Panc1 (cell line): ENCODE measurements around the gene DENND6B. TPM values are rescaled to one million over a fixed set of nuclear protein-coding genes. Genes with fewer than 3 reads are reported as not detected.

ENCODE experiments used
- ATAC-seq: fragments of 200-7000 bp; cut with Tn5 transposase; 2 replicates; pipeline ENCODE4 v1.9.1; 2020; ENCODE audit warnings: mild to moderate bottlenecking, moderate library complexity
- Bru-seq: library from RNA; stranded (reverse); fragments of 400-500 nt; gene quantifications from one replicate; lab custom pipeline; 2021; lab: Mats Ljungman, UMichigan
- BruChase-seq, 2 experiments: library from RNA; stranded (reverse); fragments of 400-500 nt; gene quantifications; one replicate each; lab custom pipeline; 2021; lab: Mats Ljungman, UMichigan
- BruUV-seq: library from RNA; stranded (reverse); fragments of 400-500 nt; replicated peaks from 2 replicates; lab custom pipeline; 2021; lab: Mats Ljungman, UMichigan
- CTCF ChIA-PET: fragments of 300-600 bp; sonication (Branson Sonifier 250); formaldehyde crosslinking; loops from one replicate; lab custom pipeline; 2022; ENCODE audit warnings: antibody characterized with exemption; lab: Charles Lee
- POLR2A ChIA-PET: fragments of 300-600 bp; sonication (Branson Sonifier 250); formaldehyde crosslinking; loops from one replicate; lab custom pipeline; 2022; ENCODE audit warnings: antibody characterized with exemption; lab: Charles Lee
- DNase-seq: peaks from one replicate; pipeline ENCODE4 v3.0.0-alpha.2; 2010; ENCODE audit warnings: low read depth, low spot score
- H3K27ac ChIP-seq: 2 replicates; pipeline ENCODE4 v1.5.1; 2011; ENCODE audit warnings: mild to moderate bottlenecking, low read length, inconsistent platforms
- H3K27me3 ChIP-seq: fragments of 200-500 bp; sonication (Bioruptor generic); 2 replicates; pipeline ENCODE4 v1.6.0; 2014; ENCODE audit warnings: low read length, inconsistent platforms; ENCODE audit not compliant: control insufficient read depth, insufficient read depth
- H3K36me3 ChIP-seq: fragments of 200-500 bp; sonication (Bioruptor generic); 2 replicates; pipeline ENCODE4 v1.5.1; 2014; ENCODE audit warnings: inconsistent platforms, mild to moderate bottlenecking, low read length, moderate library complexity; ENCODE audit not compliant: control insufficient read depth, insufficient read depth
- H3K4me1 ChIP-seq: 2 replicates; pipeline ENCODE4 v1.5.1; 2011; ENCODE audit warnings: inconsistent platforms, mild to moderate bottlenecking, low read length, moderate library complexity; ENCODE audit not compliant: control insufficient read depth, insufficient read depth
- H3K4me3 ChIP-seq, 2 experiments: 2 replicates each; pipeline ENCODE4 v1.5.1; 2011 to 2012; ENCODE audit warnings: low read depth in 2 of 2, low read length in 2 of 2, mild to moderate bottlenecking in 2 of 2, inconsistent platforms in 1 of 2, moderate library complexity in 1 of 2
- H3K9me3 ChIP-seq: fragments of 200-500 bp; sonication (Bioruptor generic); 2 replicates; pipeline ENCODE4 v1.5.1; 2014; ENCODE audit warnings: low read depth, mild to moderate bottlenecking, inconsistent platforms, low read length, moderate library complexity; ENCODE audit not compliant: control insufficient read depth, insufficient read depth
- CTCF ChIP-seq: fragments of 450-650 bp; IDR thresholded peaks from 2 replicates; pipeline ENCODE4 v1.5.1; 2017; ENCODE audit warnings: mild to moderate bottlenecking
- POLR2AphosphoS5 ChIP-seq: IDR thresholded peaks from 2 replicates; pipeline ENCODE4 v1.6.1; 2012; ENCODE audit warnings: mild to moderate bottlenecking, low read depth, low read length, moderate library complexity
- SIN3A ChIP-seq: IDR thresholded peaks from 2 replicates; pipeline ENCODE4 v1.6.1; 2012; ENCODE audit warnings: low read depth, mild to moderate bottlenecking, low read length, moderate library complexity, borderline replicate concordance; ENCODE audit not compliant: insufficient read depth
- TCF7L2 ChIP-seq: IDR thresholded peaks from 2 replicates; pipeline ENCODE4 v1.6.1; 2011; ENCODE audit warnings: mild to moderate bottlenecking, low read depth, low read length, inconsistent platforms
- in situ Hi-C: cut with HindIII; loops from 2 replicates; pipeline ENCODE4 v1.10.0; 2016; ENCODE audit warnings: low sequenced_read_pairs, low pct_unique_long_range_greater_than_20kb
- intact Hi-C: fragments of 100-400 bp; cut with micrococcal nuclease; formaldehyde crosslinking; loops from one replicate; pipeline ENCODE4 v1.10.0; 2022; ENCODE audit not compliant: unreplicated experiment
- long read RNA-seq: library from polyadenylated mRNA; unstranded; transcript quantifications from one replicate; pipeline ENCODE4 v2.0.0, GENCODE V29; 2021; ENCODE audit not compliant: unreplicated experiment
- polyA plus RNA-seq: library from polyadenylated mRNA; unstranded; fragments of >200 nt; gene quantifications from one replicate; pipeline ENCODE4 v1.2.1, GENCODE V29; 2012; ENCODE audit warnings: missing spikeins; ENCODE audit not compliant: insufficient read length
- total RNA-seq: library from RNA; stranded (reverse); gene quantifications from one replicate; pipeline ENCODE4 v1.2.1, GENCODE V29; 2021; ENCODE audit not compliant: unreplicated experiment
- TF ChIP-seq, protein P1 (sequence below), 2 experiments: IDR thresholded peaks; 2 replicates each; pipeline ENCODE4 v1.6.1; 2011 to 2012; ENCODE audit warnings: low read depth in 2 of 2, control low read depth in 1 of 2, low read length in 1 of 2, mild to moderate bottlenecking in 1 of 2, moderate library complexity in 1 of 2; ENCODE audit not compliant: insufficient read depth in 1 of 2

The DENND6B gene, protein sequence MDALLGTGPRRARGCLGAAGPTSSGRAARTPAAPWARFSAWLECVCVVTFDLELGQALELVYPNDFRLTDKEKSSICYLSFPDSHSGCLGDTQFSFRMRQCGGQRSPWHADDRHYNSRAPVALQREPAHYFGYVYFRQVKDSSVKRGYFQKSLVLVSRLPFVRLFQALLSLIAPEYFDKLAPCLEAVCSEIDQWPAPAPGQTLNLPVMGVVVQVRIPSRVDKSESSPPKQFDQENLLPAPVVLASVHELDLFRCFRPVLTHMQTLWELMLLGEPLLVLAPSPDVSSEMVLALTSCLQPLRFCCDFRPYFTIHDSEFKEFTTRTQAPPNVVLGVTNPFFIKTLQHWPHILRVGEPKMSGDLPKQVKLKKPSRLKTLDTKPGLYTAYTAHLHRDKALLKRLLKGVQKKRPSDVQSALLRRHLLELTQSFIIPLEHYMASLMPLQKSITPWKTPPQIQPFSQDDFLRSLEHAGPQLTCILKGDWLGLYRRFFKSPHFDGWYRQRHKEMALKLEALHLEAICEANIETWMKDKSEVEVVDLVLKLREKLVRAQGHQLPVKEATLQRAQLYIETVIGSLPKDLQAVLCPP
- 5.8 TPM for total RNA-seq
- polyA plus RNA-seq, result 7.2 TPM
- percentile 45 among the genes with signal in this experiment for Bru-seq, nascent RNA
- percentile 47 among the genes with signal in this experiment for BruChase-seq, experiment 1, labeled RNA remaining after a 2-hour chase
- BruChase-seq, experiment 2, labeled RNA remaining after a 6-hour chase, result percentile 53 among the genes with signal in this experiment
- long read RNA-seq, full-length matches to known transcripts, result 3 of 14 reads
- long read RNA-seq, partial matches to known transcripts, result 1 of 14 reads
- long read RNA-seq, other reads (novel, unspliced or antisense), result 10 of 14 reads

DNA sequence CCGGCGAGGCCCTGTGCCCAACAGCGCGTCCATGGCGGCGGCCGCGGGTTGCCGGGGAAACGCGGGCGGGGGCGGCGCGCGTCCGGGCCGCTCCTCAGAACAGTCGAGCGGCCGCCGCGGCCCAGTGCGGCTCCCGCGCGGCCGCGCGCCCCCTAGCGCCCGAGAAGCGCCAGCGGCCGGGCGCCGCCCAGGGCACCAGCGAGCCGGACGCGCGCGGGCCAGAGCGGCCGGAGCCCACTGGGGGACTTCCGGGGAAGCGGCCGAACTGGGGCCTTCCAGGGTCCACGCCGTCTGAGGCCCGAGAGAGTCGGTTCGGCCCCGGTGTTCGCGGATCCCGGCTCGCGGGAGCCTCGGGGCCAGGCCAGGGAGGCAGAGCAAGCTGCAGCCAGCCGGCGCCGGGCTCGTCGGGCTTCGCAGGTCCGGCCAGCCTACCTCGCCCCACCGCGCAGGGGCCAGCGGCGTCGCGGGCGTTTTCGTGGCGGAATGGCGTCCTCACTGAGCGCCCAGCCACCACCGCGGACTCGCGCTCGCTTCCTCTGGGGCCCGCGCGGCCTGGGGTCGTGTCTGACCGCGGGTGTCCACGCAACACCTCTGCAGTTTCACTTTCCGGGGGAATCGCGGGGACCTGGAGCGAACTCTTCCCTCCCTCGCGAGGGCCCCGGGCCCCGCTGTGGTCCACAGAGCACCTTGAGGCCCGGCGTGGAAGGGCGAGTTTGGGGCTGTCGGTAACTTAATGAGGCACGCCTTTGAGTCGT, at the start of gene DENND6B:
TSS of gene DENND6B (minus strand) at position 57 of the 755 bp plus-strand sequence. CDS start at position 33, 24 bp downstream.
- in situ Hi-C loops (no loop called here), intact Hi-C loops (no loop called here)
- peak; percentile 97 for ATAC-seq
- H3K36me3 ChIP-seq, result no peaks in the 10 kb centered on the region
- H3K27ac ChIP-seq, result peak within 1 kb of the TSS; percentile 85
- DNase-seq, result no peak
- ChIA-PET POLR2A (no interaction called here), CTCF (interaction anchor here (0.6 kb wide), 1 partner anchor 14 kb away, joined by 3 read pairs; no protein-coding TSS in a partner anchor)
- BruUV-seq, result TSS peak; percentile 81
- TF ChIP-seq SIN3A, result peak; percentile 78; the same call in 1 of the 2 replicates
- TF ChIP-seq POLR2AphosphoS5, result peak; percentile 35; the same call in 1 of the 2 replicates
- TF ChIP-seq CTCF, result peak; percentile 93
- TF ChIP-seq TCF7L2, result no peak
- TF ChIP-seq, protein P1, sequence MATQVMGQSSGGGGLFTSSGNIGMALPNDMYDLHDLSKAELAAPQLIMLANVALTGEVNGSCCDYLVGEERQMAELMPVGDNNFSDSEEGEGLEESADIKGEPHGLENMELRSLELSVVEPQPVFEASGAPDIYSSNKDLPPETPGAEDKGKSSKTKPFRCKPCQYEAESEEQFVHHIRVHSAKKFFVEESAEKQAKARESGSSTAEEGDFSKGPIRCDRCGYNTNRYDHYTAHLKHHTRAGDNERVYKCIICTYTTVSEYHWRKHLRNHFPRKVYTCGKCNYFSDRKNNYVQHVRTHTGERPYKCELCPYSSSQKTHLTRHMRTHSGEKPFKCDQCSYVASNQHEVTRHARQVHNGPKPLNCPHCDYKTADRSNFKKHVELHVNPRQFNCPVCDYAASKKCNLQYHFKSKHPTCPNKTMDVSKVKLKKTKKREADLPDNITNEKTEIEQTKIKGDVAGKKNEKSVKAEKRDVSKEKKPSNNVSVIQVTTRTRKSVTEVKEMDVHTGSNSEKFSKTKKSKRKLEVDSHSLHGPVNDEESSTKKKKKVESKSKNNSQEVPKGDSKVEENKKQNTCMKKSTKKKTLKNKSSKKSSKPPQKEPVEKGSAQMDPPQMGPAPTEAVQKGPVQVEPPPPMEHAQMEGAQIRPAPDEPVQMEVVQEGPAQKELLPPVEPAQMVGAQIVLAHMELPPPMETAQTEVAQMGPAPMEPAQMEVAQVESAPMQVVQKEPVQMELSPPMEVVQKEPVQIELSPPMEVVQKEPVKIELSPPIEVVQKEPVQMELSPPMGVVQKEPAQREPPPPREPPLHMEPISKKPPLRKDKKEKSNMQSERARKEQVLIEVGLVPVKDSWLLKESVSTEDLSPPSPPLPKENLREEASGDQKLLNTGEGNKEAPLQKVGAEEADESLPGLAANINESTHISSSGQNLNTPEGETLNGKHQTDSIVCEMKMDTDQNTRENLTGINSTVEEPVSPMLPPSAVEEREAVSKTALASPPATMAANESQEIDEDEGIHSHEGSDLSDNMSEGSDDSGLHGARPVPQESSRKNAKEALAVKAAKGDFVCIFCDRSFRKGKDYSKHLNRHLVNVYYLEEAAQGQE (IDR thresholded peaks at IDR 0.05; ENCODE audit: insufficient read depth in 1 of 2, low read depth in 2 of 2, low read length in 1 of 2), result no peak
- H3K4me3 ChIP-seq, result peak within 1 kb of the TSS; percentile 52 to 60
- H3K9me3 ChIP-seq, result no peaks in the 10 kb centered on the region
- no peaks in the 10 kb centered on the region for H3K27me3 ChIP-seq
- peaks cover 4% of the 10 kb centered on the region for H3K4me1 ChIP-seq

- in situ Hi-C loops (no loop called here), intact Hi-C loops (no loop called here)
- no peaks in the 10 kb centered on the region for H3K4me1 ChIP-seq
- BruUV-seq, result no TSS peak
- no peak overlapping the region for H3K27ac ChIP-seq
- H3K4me3 ChIP-seq, result no peak overlapping the region
- TF ChIP-seq TCF7L2 (no peak), SIN3A (no peak), CTCF (no peak), POLR2AphosphoS5 (no peak)
- TF ChIP-seq, protein P1 (IDR thresholded peaks at IDR 0.05; ENCODE audit: insufficient read depth in 1 of 2, low read depth in 2 of 2, low read length in 1 of 2), result no peak
- peaks cover 6% of the 10 kb centered on the region; the same call in 1 of the 2 replicates for H3K36me3 ChIP-seq
- no peaks in the 10 kb centered on the region for H3K27me3 ChIP-seq
- CTCF ChIA-PET, result no interaction called here
- ATAC-seq (no peak), DNase-seq (no peak)
- POLR2A ChIA-PET, result no interaction called here
- H3K9me3 ChIP-seq, result no peaks in the 10 kb centered on the region
Observed at GRCh38 chr22:50376085-50376651, 49.4 kb upstream of the DENND6B start.
